ENCODE measurements around the gene IRF2BP2. TPM values are rescaled to one million over a fixed set of nuclear protein-coding genes. Genes with fewer than 3 reads are reported as not detected.

Gene IRF2BP2
- total RNA-seq, 1 donor from 2014 or later, result 126 TPM

- no peak for TF ChIP-seq CTCF (IDR thresholded peaks at IDR 0.05; ENCODE audit: borderline replicate concordance)
- H3K36me3 ChIP-seq, result peaks cover 47% of the 10 kb centered on the region
- H3K27ac ChIP-seq (replicated peaks), result peak overlapping the region; percentile 100
- DNase-seq, result peak; percentile 71
- intact Hi-C loops (cut with micrococcal nuclease), result loop anchor here (10.0 kb wide), 1 partner anchor 377 kb away; no protein-coding TSS in a partner anchor
- peak overlapping the region; percentile 87 for H3K4me3 ChIP-seq
- peaks cover 81% of the 10 kb centered on the region for H3K4me1 ChIP-seq
- H3K9me3 ChIP-seq (replicated peaks), result no peaks in the 10 kb centered on the region
- no peaks in the 10 kb centered on the region for H3K27me3 ChIP-seq (ENCODE audit: low read depth)
Observed at GRCh38 chr1:234608025-234608910, 1.7 kb downstream of the IRF2BP2 start.

GRCh38 chr1:234607109-234608024 is 2.6 kb downstream of the IRF2BP2 start:
- no peaks in the 10 kb centered on the region for H3K9me3 ChIP-seq (replicated peaks)
- H3K4me1 ChIP-seq, result peaks cover 81% of the 10 kb centered on the region
- H3K36me3 ChIP-seq, result peaks cover 47% of the 10 kb centered on the region
- intact Hi-C loops (cut with micrococcal nuclease), result loop anchor here (10.0 kb wide), 1 partner anchor 377 kb away; no protein-coding TSS in a partner anchor
- peak; percentile 30 for TF ChIP-seq CTCF (IDR thresholded peaks at IDR 0.05; ENCODE audit: borderline replicate concordance)
- DNase-seq, result peak; percentile 33
- H3K27me3 ChIP-seq (ENCODE audit: low read depth), result no peaks in the 10 kb centered on the region
- peak overlapping the region; percentile 87 for H3K4me3 ChIP-seq
- peak overlapping the region; percentile 100 for H3K27ac ChIP-seq (replicated peaks)

GRCh38 chr1:234606784-234607108 is 3.2 kb downstream of the IRF2BP2 start:
- Histone ChIP-seq H3K36me3 (peaks cover 47% of the 10 kb centered on the region), H3K4me1 (peaks cover 81% of the 10 kb centered on the region), H3K27me3 (ENCODE audit: low read depth) (no peaks in the 10 kb centered on the region), H3K4me3 (peak overlapping the region; percentile 87), H3K9me3 (replicated peaks) (no peaks in the 10 kb centered on the region), H3K27ac (replicated peaks) (peak overlapping the region; percentile 100)
- no peak for TF ChIP-seq CTCF (IDR thresholded peaks at IDR 0.05; ENCODE audit: borderline replicate concordance)
- intact Hi-C loops (cut with micrococcal nuclease), result loop anchor here (10.0 kb wide), 1 partner anchor 378 kb away; no protein-coding TSS in a partner anchor
- no peak for DNase-seq

- peaks cover 81% of the 10 kb centered on the region for H3K4me1 ChIP-seq
- intact Hi-C loops (cut with micrococcal nuclease), result loop anchor here (10.0 kb wide), 1 partner anchor 379 kb away; no protein-coding TSS in a partner anchor
- no peaks in the 10 kb centered on the region for H3K9me3 ChIP-seq (replicated peaks)
- peak overlapping the region; percentile 87 for H3K4me3 ChIP-seq
- peaks cover 47% of the 10 kb centered on the region for H3K36me3 ChIP-seq
- H3K27ac ChIP-seq (replicated peaks), result peak overlapping the region; percentile 100
- DNase-seq, result peak; percentile 46
- TF ChIP-seq CTCF (IDR thresholded peaks at IDR 0.05; ENCODE audit: borderline replicate concordance), result no peak
- no peaks in the 10 kb centered on the region for H3K27me3 ChIP-seq (ENCODE audit: low read depth)
Observed at GRCh38 chr1:234605983-234606783, 3.8 kb downstream of the IRF2BP2 start.
